OCI-LY7 (cell line): Measurements from ENCODE around the gene UBE2L3. TPM values are rescaled to one million over a fixed set of nuclear protein-coding genes. Genes with fewer than 3 reads are reported as not detected.
"Not testable (repeated sequence)": the region's sequence is repeated elsewhere in the genome, so short reads cannot be mapped to it uniquely, and the experiment has no call there.

Source experiments
- BruUV-seq: library from RNA; stranded (reverse); fragments of 400-500 nt; replicated peaks from 2 replicates; lab custom pipeline; 2021; lab: Mats Ljungman, UMichigan
- CTCF ChIA-PET: fragments of 300-600 bp; sonication (Branson Sonifier 250); formaldehyde crosslinking; loops from one replicate; lab custom pipeline; 2022; ENCODE audit warnings: antibody characterized with exemption; ENCODE audit not compliant: unreplicated experiment; lab: Charles Lee
- POLR2A ChIA-PET: fragments of 300-600 bp; sonication (Branson Sonifier 250); formaldehyde crosslinking; loops from one replicate; lab custom pipeline; 2022; ENCODE audit warnings: antibody characterized with exemption; lab: Charles Lee
- DNase-seq: peaks from one replicate; pipeline ENCODE4 v3.0.0-alpha.2; 2015; ENCODE audit warnings: low spot score
- H2AFZ ChIP-seq: fragments of 200-600 bp; sonication (generic), shearing (Covaris generic); 2 replicates; pipeline ENCODE4 v1.6.1; 2014; ENCODE audit warnings: mild to moderate bottlenecking, antibody characterized with exemption, low read length, moderate library complexity
- H3K27ac ChIP-seq: fragments of 200-600 bp; sonication (generic); 2 replicates; pipeline ENCODE4 v1.5.1; 2014; ENCODE audit warnings: mixed run types, low read depth, mild to moderate bottlenecking, moderate library complexity, low read length, inconsistent platforms; ENCODE audit not compliant: poor library complexity, severe bottlenecking
- H3K36me3 ChIP-seq: fragments of 200-600 bp; sonication (generic); 2 replicates; pipeline ENCODE4 v1.6.1; 2014; ENCODE audit warnings: mild to moderate bottlenecking, antibody characterized with exemption, low read length, moderate library complexity, mixed read lengths; ENCODE audit not compliant: insufficient read depth
- H3K4me1 ChIP-seq: fragments of 200-600 bp; sonication (generic); 2 replicates; pipeline ENCODE4 v1.5.1; 2014; ENCODE audit warnings: mild to moderate bottlenecking, low read length; ENCODE audit not compliant: insufficient read depth, poor library complexity, severe bottlenecking
- H3K4me2 ChIP-seq: fragments of 200-600 bp; sonication (generic); 2 replicates; pipeline ENCODE4 v1.6.1; 2014; ENCODE audit warnings: mild to moderate bottlenecking, low read length
- H3K4me3 ChIP-seq: fragments of 200-600 bp; sonication (generic); 2 replicates; pipeline ENCODE4 v1.5.1; 2014; ENCODE audit warnings: mild to moderate bottlenecking, low read depth, low read length; ENCODE audit not compliant: poor library complexity, severe bottlenecking
- H3K79me2 ChIP-seq: fragments of 200-600 bp; sonication (generic); 2 replicates; pipeline ENCODE4 v1.6.1; 2016; ENCODE audit warnings: low read depth, mild to moderate bottlenecking, low read length, moderate library complexity, mixed read lengths; ENCODE audit not compliant: insufficient read depth
- H3K9me2 ChIP-seq: fragments of 200-600 bp; sonication (generic); 2 replicates; pipeline ENCODE4 v1.6.1; 2016; ENCODE audit warnings: mild to moderate bottlenecking, low read length, mixed read lengths; ENCODE audit not compliant: insufficient read depth
- H3K9me3 ChIP-seq: fragments of 200-600 bp; sonication (generic); 2 replicates; pipeline ENCODE4 v1.6.1; 2014; ENCODE audit warnings: mild to moderate bottlenecking, mixed run types, low read length, mixed read lengths
- H4K20me1 ChIP-seq: fragments of 200-600 bp; sonication (generic); 2 replicates; pipeline ENCODE4 v1.6.1; 2014; ENCODE audit warnings: mild to moderate bottlenecking, antibody characterized with exemption, low read length, moderate library complexity, mixed read lengths; ENCODE audit not compliant: insufficient read depth
- EZH2phosphoT487 ChIP-seq: fragments of 200-600 bp; sonication (generic); IDR thresholded peaks from 2 replicates; pipeline ENCODE4 v1.6.1; 2018; ENCODE audit warnings: low read depth, borderline replicate concordance, mild to moderate bottlenecking, mixed run types, antibody characterized with exemption, low read length, moderate library complexity, mixed read lengths
- intact Hi-C: fragments of 100-400 bp; cut with micrococcal nuclease; formaldehyde crosslinking; loops from one replicate; pipeline ENCODE4 v1.10.0; 2022; ENCODE audit not compliant: unreplicated experiment
- total RNA-seq, 2 experiments: library from RNA; depleted of rRNA in 1 of 2; stranded (reverse); fragments of >200 nt in 1 of 2; shearing (Covaris generic) in 1 of 2; gene quantifications; 2 replicates each; pipeline ENCODE4 v1.2.3, GENCODE V29; 2014 to 2022
- TF ChIP-seq, protein P1 (sequence below): fragments of 200-600 bp; sonication (generic); conservative IDR thresholded peaks from 2 replicates; pipeline ENCODE4 v1.5.1; 2014; ENCODE audit warnings: mild to moderate bottlenecking, antibody characterized with exemption, low read length, moderate library complexity, mixed read lengths

Gene UBE2L3
- total RNA-seq, 2 experiments from 2014 or later = 63.8 to 67.1 TPM

DNA sequence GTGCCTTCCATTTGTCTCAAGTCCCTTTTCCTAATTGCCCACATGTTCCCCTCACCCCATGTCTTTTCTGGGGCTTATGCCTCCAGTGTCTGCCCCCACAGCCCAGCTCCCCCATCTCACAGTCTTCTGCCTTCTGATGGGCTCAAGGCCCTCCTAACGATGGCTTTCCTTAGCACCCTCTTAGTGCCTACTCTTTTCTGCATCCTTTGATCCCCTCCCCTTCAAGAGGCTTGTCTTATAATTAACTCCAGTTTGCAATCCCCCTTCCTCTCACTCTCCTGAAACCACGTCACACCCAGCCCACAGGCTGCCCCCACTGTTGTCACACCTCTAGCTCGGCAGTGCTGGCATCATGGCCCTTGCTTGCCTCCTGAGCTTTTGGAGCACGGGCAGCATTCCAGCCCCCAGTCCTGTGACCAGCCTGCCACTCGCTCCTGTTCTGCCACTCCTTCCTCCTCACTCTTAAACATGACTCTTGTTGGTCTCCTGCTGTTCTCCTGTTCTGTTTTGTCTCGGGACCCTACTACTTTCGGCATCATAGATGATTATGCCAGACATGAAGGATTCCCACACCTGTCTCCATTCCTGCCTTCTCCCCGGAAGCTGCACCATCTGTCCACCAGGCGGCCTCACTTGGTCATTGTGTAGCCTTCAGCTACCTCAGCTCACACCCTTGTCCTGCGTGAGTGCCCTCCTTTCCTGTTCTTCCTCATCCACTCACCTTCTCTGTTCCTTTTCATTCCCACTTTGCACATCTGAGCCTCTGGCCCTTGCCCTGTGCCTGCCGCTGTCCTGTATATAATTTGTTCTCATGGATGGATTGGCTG is 26.1 kb downstream of the UBE2L3 start:
- no peaks in the 10 kb centered on the region for H3K9me3 ChIP-seq
- no peak overlapping the region for H2AFZ ChIP-seq
- ChIA-PET POLR2A (interaction anchor here (0.7 kb wide), 1 partner anchor 11 kb away, joined by 4 read pairs; no protein-coding TSS in a partner anchor), CTCF (interaction anchor here (0.7 to 0.9 kb wide), 2 partner anchors 11 to 13 kb away, joined by 3 to 6 read pairs; no protein-coding TSS in a partner anchor)
- H3K79me2 ChIP-seq = peaks cover 100% of the 10 kb centered on the region
- DNase-seq = no peak
- no peak overlapping the region for H3K4me2 ChIP-seq
- no TSS peak for BruUV-seq
- H3K9me2 ChIP-seq = no peaks in the 10 kb centered on the region
- TF ChIP-seq, protein P1, sequence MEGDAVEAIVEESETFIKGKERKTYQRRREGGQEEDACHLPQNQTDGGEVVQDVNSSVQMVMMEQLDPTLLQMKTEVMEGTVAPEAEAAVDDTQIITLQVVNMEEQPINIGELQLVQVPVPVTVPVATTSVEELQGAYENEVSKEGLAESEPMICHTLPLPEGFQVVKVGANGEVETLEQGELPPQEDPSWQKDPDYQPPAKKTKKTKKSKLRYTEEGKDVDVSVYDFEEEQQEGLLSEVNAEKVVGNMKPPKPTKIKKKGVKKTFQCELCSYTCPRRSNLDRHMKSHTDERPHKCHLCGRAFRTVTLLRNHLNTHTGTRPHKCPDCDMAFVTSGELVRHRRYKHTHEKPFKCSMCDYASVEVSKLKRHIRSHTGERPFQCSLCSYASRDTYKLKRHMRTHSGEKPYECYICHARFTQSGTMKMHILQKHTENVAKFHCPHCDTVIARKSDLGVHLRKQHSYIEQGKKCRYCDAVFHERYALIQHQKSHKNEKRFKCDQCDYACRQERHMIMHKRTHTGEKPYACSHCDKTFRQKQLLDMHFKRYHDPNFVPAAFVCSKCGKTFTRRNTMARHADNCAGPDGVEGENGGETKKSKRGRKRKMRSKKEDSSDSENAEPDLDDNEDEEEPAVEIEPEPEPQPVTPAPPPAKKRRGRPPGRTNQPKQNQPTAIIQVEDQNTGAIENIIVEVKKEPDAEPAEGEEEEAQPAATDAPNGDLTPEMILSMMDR = peak; percentile 36; the same call in 1 of the 2 replicates
- no peak for TF ChIP-seq EZH2phosphoT487
- no peak overlapping the region for H3K4me3 ChIP-seq
- H3K4me1 ChIP-seq = peaks cover 36% of the 10 kb centered on the region
- peaks cover 83% of the 10 kb centered on the region for H3K36me3 ChIP-seq
- H3K27ac ChIP-seq = no peak overlapping the region
- intact Hi-C loops = no loop called here
- peaks cover 34% of the 10 kb centered on the region for H4K20me1 ChIP-seq

DNA sequence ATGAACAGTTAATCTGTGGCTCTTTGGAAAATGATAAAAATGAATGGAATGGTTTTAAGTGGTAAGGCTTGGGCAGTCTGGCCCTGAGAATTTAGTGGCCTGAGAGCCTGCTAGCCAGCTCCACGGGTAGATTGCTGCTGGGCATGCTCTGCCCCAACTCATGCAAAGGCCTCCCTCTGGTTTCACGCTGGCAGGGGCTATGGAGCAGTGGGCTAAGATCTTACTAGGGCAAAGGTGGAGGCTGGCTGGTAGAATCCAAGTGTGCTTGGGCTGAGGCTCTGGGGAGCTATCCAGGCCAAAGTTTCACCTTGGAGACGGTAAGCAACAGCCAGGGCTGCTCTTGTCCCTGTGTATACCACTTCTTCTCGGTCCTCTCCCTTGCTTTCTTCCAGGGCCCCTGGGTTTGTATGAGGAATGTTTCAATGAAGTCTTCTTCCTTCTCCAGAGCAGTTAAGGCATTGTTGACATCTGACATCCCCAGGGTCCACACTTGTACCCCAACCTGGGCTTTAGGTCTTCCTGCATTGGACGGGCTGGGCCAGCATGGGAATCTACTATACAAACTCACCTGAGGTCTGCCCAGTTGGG is 27.4 kb downstream of the UBE2L3 start:
- ChIA-PET CTCF (no interaction called here), POLR2A (no interaction called here)
- H3K4me1 ChIP-seq = peaks cover 25% of the 10 kb centered on the region
- intact Hi-C loops = no loop called here
- no peaks in the 10 kb centered on the region for H3K9me3 ChIP-seq
- H3K9me2 ChIP-seq = no peaks in the 10 kb centered on the region
- TF ChIP-seq, protein P1 = no peak
- no peak for TF ChIP-seq EZH2phosphoT487
- no peak overlapping the region for H2AFZ ChIP-seq
- H3K27ac ChIP-seq = no peak overlapping the region
- H3K4me2 ChIP-seq = no peak overlapping the region
- BruUV-seq = TSS peak; percentile 24
- H3K36me3 ChIP-seq = peaks cover 88% of the 10 kb centered on the region
- H4K20me1 ChIP-seq = peaks cover 28% of the 10 kb centered on the region
- H3K4me3 ChIP-seq = no peak overlapping the region
- peaks cover 100% of the 10 kb centered on the region for H3K79me2 ChIP-seq
- DNase-seq = no peak

DNA sequence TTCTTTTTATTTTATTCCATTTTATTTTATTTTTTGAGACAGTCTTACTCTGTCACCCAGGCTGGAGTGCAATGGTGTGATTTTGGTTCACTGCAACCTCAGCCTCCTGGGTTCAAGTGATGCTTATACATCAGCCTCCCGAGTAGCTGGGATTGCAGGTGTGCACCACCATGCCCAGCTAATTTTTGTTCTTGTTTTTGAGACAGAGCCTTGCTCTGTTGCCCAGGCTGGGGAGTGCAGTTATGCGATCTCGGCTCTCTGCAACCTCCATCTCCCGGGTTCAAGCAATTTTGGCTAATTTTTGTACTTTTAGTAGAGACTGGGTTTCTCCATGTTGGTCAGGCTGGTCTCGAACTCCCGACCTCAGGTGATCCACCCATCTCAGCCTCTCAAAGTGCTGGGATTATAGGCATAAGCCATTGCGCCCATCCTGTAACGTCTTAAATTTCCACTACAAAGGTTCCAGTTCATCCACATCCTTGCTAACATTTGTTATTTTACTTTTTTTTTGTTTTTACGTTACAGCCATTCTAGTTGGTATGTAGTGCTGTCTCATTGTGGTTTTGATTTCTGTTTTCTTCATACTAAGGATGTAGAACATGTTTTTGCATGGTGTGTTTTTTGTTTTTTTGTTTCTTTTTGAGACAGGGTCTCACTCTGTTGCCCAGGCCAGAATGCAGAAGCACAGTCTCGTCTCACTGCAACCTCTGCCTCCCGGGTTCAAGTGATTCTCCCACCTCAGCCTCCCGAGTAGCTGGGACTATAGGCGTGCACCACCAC is 29.0 kb downstream of the UBE2L3 start:
- H3K27ac ChIP-seq, H3K4me1 ChIP-seq, H3K9me2 ChIP-seq, BruUV-seq, H3K4me3 ChIP-seq, intact Hi-C loops, CTCF ChIA-PET, DNase-seq, POLR2A ChIA-PET, H2AFZ ChIP-seq, H3K4me2 ChIP-seq, H3K9me3 ChIP-seq: not testable (repeated sequence)
- Histone ChIP-seq H3K36me3 (peaks cover 87% of the 10 kb centered on the region), H3K79me2 (peaks cover 99% of the 10 kb centered on the region), H4K20me1 (peaks cover 14% of the 10 kb centered on the region; the same call in 1 of the 2 replicates)
